SK-N-MC (cell line): ENCODE measurements around the gene TRIM32.

ENCODE experiments used
- EZH2 ChIP-seq: fragments of 200-600 bp; sonication (generic); IDR thresholded peaks from one replicate; pipeline ENCODE4 v1.6.1; 2017; ENCODE audit warnings: antibody characterized with exemption
- POLR2AphosphoS5 ChIP-seq: IDR thresholded peaks from 2 replicates; pipeline ENCODE4 v1.6.1; 2012; ENCODE audit warnings: mild to moderate bottlenecking, low read depth, low read length, borderline replicate concordance

DNA sequence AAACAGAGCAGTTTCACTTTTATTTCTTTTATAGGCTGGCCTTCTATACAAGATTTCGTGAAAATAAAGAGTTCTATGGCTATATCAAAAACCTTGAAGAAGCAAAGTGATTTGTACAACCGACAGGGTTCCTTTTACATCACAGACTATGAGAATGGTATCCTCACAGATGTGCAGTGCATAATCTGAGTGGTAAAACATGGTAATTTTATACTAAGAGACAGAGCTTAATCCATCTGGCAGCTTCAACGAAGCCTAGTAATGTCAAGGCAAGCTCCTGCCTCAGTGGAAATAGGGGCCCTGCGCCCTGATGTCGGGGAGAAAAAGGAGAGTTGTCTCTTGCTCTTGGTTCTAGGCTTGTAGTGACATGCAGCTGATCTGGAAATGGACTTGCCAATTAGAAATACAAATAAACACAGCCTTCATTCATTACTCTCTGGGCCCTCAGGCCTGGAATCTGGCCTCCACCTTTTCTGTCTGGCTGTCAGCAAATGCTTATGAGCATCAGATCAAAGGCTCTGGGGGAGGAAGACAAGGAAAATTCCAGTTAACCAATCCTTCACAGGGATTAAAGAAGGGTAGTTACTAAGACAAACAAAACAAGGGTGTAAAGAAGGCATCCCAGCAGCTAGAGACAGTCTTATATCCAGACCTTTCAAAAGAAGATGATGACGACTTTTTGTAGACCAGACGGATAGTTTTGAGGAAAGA is 33.6 kb upstream of the TRIM32 start:
- no peak for TF ChIP-seq EZH2
- no peak for TF ChIP-seq POLR2AphosphoS5
